ENCODE measurements around the gene SCGB1D4.

GRCh38 chr11:62256281-62256680 lies 42.6 kb downstream of the SCGB1D4 start:
- TF ChIP-seq CTCF (IDR thresholded peaks at IDR 0.05): no peak
- TF ChIP-seq POLR2A (IDR thresholded peaks at IDR 0.05): no peak

All from adrenal gland (tissue), 5 donors.